ENCODE data around the gene IL36B.

- TF ChIP-seq CTCF (IDR thresholded peaks at IDR 0.05 in 2 of 3, conservative IDR thresholded peaks at IDR 0.05 in 1 of 3; ENCODE audit: insufficient read depth in 2 of 3, low read depth in 1 of 3, low read length in 3 of 3) (no peak), PKNOX1 (IDR thresholded peaks at IDR 0.05) (no peak), ZFX (CRISPR knock-in tag; IDR thresholded peaks at IDR 0.05) (no peak), ZNF184 (CRISPR knock-in tag; IDR thresholded peaks at IDR 0.05) (no peak), NCOA1 (IDR thresholded peaks at IDR 0.05; ENCODE audit: low read depth) (no peak), RAD21 (CRISPR knock-in tag; conservative IDR thresholded peaks at IDR 0.05 in 1 of 2, IDR thresholded peaks at IDR 0.05 in 1 of 2) (no peak), ZNF239 (CRISPR knock-in tag; IDR thresholded peaks at IDR 0.05) (no peak), NBN (IDR thresholded peaks at IDR 0.05; ENCODE audit: low read depth) (no peak), YY1 (IDR thresholded peaks at IDR 0.05; ENCODE audit: borderline replicate concordance in 1 of 3, control insufficient read depth in 1 of 3, extremely low read depth in 1 of 3, insufficient read depth in 3 of 3, insufficient read length in 1 of 3, insufficient replicate concordance in 2 of 3, low read depth in 1 of 3, low read length in 2 of 3) (no peak)
Measured at GRCh38 chr2:113068706-113069485, 16.2 kb upstream of the IL36B start.
